ENCODE data around the gene FEZF1. TPM values are rescaled to one million over a fixed set of nuclear protein-coding genes. Genes with fewer than 3 reads are reported as not detected.

Gene FEZF1
- polyA plus RNA-seq, 1 donor from 2014 or later, result 1.1 TPM

- no peak for TF ChIP-seq CTCF (IDR thresholded peaks at IDR 0.05; ENCODE audit: poor library complexity, severe bottlenecking)
- TF ChIP-seq SMC3 (conservative IDR thresholded peaks at IDR 0.05; ENCODE audit: poor library complexity), result no peak
Measured at GRCh38 chr7:122315507-122316466, 11.2 kb upstream of the FEZF1 start (continued).

GRCh38 chr7:122314284-122314683, 9.7 kb upstream of the FEZF1 start:
- no peaks in the 10 kb centered on the region for H3K36me3 ChIP-seq (ENCODE audit: insufficient read depth, low read length)
- H3K27me3 ChIP-seq (ENCODE audit: insufficient read depth, low read depth, low read length), result peaks cover 98% of the 10 kb centered on the region
- H3K9me3 ChIP-seq (ENCODE audit: low read length), result peaks cover 4% of the 10 kb centered on the region
- no peak overlapping the region for H2AFZ ChIP-seq (ENCODE audit: low read depth, low read length)
- no peak overlapping the region for H3K27ac ChIP-seq (ENCODE audit: low read length)
- no peak overlapping the region for H3K4me3 ChIP-seq (ENCODE audit: low read length)
- H3K9ac ChIP-seq (ENCODE audit: low read length), result no peak overlapping the region
- H3K4me2 ChIP-seq (ENCODE audit: low read length), result no peak overlapping the region
- H3F3A ChIP-seq (ENCODE audit: insufficient read depth, low read length, poor library complexity, severe bottlenecking), result peaks cover 7% of the 10 kb centered on the region
- no peaks in the 10 kb centered on the region for H3K9me2 ChIP-seq (ENCODE audit: insufficient read depth, low read length)
- peaks cover 66% of the 10 kb centered on the region for H3K79me2 ChIP-seq (replicated peaks; ENCODE audit: insufficient read depth, low read length)
- no peaks in the 10 kb centered on the region for H4K20me1 ChIP-seq (ENCODE audit: insufficient read depth)
- TF ChIP-seq CTCF (IDR thresholded peaks at IDR 0.05; ENCODE audit: poor library complexity, severe bottlenecking) (no peak), SMC3 (conservative IDR thresholded peaks at IDR 0.05; ENCODE audit: poor library complexity) (no peak), MXI1 (conservative IDR thresholded peaks at IDR 0.05; ENCODE audit: poor library complexity, severe bottlenecking) (no peak), TAF1 (IDR thresholded peaks at IDR 0.05; ENCODE audit: low read depth) (no peak), REST (IDR thresholded peaks at IDR 0.05; ENCODE audit: borderline replicate concordance) (no peak), RAD21 (conservative IDR thresholded peaks at IDR 0.05) (no peak), EP300 (conservative IDR thresholded peaks at IDR 0.05; ENCODE audit: poor library complexity, severe bottlenecking) (no peak)
